GM18873 (cell line): Measurements from ENCODE around the gene WDHD1.
"Not testable (repeated sequence)": the region's sequence is repeated elsewhere in the genome, so short reads cannot be mapped to it uniquely, and the experiment has no call there.

Source experiments
- ATAC-seq: cut with Tn5 transposase; IDR thresholded peaks from one replicate; pipeline ENCODE4 v1.9.1; 2021; ENCODE audit warnings: mild to moderate bottlenecking, moderate library complexity, moderate number of reproducible peaks; ENCODE audit not compliant: unreplicated experiment, low FRiP score

Gene WDHD1

DNA sequence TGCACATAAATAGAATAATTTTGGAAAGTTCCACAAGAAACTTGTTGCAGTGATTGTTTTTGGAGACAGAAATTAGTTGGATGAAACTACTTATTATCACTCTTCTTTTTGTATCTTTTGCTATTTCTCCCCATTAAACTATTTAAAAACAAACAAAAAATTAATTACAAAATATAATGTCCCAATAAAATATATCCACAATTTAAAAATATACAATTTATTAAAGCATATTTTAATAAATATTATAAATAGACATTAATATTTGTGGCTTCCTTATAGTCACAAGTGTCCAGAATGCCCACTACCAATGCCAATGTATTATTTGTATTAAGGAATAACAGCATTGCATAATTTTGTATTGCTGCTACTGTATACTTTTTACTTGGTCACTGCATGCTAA lies 71.8 kb downstream of the WDHD1 start:
- no peak for ATAC-seq

DNA sequence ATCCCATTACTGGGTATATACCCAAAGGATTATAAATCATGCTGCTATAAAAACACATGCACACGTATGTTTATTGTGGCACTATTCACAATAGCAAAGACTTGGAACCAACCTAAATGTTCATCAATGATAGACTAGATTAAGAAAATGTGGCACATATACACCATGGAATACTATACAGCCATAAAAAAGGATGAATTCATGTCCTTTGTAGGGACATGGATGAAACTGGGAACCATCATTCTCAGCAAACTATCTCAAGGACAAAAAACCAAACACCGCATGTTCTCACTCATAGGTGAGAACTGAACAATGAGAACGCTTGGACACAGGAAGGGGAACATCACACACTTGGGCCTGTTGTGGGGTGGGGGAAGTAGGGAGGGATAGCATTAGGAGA lies 73.3 kb downstream of the WDHD1 start:
- ATAC-seq, result not testable (repeated sequence)

DNA sequence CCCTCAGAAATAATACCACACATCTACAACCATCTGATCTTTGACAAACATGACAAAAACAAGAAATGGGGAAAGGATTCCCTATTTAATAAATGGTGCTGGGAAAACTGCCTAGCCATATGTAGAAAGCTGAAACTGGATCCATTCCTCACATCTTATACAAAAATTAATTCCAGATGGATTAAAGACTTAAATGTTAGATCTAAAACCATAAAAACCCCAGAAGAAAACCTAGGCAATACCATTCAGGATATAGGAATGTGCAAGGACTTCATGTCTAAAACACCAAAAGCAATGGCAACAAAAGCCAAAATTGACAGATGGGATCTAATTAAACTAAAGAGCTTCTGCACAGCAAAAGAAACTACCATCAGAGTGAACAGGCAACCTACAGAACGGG lies 74.1 kb downstream of the WDHD1 start:
- ATAC-seq, result not testable (repeated sequence)

DNA sequence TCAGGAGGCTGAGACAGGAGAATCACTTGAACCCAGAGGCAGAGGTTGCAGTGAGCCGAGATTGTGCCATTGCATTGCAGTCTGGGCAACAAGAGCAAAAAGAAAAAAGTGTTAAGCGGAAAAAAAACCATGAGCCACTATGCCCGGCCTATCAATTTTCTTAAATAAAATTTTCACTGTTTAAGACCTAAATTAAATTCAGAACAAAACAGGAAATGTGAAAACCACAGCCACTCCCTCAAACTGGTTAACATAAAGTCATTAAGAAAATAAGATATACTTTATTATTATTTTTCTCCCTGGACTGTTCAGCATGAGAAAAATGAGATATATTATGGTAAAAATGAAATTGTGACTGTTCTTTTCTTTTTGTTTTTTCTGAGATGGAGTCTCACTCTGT lies 79.7 kb downstream of the WDHD1 start:
- ATAC-seq, result no peak

DNA sequence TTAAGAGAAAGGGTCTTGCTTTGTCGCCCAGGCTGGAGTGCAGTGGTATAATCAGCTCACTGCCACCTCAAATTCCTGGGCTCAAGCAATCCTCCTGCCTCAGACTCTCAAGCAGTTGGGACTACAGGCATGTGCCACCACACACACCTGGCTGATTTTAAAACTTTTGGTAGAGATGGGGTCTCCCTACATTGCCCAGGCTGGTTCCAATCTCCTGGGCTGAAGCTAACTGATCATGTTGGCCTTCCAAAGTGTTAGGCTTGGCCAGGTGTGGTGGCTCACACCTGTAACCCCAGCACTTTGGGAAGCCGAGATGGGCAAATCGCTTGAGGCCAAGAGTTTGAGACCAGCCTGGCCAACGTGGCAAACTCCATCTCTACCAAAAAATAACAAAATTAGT lies 80.4 kb downstream of the WDHD1 start:
- ATAC-seq, result no peak

DNA sequence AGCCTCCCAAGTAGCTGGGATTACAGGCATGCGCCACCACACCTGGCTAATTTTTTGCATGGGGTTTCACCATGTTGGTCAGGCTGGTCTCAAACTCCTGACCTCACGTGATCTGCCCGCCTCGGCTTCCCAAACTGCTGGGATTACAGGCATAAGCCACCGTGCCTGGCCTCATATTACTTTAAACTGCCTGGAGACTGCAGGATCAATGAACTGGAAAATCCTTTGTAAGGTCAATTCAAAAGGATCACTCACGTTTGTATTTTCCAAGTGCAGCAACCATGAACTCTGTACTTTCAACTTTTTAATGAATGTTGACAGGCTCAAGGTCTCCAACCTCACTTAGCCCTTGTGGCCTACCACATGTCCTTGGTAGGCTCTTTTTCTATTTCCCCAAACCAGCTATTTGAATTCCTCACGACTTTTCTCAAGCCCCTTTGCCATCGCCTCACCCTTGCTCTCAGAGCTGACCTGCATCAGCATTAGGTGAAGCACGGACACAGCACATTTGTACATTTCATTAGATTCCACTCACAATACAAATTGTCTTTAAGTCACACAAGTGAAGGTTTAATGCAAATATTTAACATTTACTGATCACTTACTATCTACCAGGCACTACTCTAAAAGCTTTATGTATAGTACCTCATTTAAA lies 82.0 kb downstream of the WDHD1 start:
- no peak for ATAC-seq

DNA sequence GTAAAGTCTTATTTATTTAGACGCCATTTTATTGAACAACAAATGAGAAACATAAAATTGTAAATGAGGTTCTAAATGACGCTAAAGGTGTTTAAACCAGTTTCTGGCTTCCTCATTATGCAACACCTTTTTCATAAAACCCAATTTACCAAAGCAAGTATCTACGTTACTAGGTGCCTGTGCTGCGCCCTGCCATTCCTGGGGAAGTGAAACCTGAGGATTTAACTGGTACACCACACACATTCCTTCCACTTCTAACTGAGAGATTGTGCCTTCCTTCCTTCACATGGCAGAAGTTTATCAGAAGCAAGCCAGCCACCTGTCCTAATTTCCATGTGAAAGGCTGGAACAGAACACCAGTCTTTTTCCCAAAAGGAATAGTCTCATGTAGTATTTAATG lies 84.0 kb downstream of the WDHD1 start:
- ATAC-seq, result no peak

DNA sequence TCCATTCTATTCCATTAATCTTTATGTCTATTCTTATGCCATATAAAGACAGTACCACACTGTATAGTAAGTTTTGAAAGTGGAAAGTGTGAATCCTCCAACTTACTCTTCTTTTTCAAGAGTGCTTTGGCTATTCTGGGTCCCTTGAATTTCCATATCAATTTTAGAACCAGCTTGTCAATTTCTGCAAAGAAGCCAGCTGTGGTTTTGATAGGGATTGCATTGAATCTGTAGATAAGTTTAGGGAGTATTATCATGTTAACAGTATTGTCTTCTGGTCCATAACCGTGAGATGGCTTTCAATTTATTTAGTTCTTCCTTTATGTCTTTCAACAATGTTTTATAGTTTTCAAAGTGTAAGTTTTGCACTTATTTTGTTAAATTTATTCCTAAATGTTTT lies 90.1 kb downstream of the WDHD1 start:
- no peak for ATAC-seq

DNA sequence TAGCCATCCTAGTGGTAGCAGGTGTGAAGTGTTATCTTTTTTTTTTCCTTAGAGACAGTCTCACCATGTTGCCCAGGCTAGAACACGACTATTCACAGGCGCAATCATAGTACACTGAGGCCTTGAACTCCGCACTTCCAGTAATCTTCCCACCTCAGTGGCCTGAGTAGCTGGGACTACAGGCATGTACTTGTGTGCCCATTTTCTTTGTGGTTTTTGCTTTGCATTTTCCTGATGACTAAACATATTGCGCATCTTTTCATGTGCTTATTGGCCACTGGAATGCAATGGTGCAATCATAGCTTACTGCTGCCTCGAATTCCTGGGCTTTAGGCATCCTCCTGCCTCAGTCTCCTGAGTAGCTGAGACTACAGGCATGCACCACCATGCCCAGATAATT lies 90.9 kb downstream of the WDHD1 start:
- no peak for ATAC-seq

DNA sequence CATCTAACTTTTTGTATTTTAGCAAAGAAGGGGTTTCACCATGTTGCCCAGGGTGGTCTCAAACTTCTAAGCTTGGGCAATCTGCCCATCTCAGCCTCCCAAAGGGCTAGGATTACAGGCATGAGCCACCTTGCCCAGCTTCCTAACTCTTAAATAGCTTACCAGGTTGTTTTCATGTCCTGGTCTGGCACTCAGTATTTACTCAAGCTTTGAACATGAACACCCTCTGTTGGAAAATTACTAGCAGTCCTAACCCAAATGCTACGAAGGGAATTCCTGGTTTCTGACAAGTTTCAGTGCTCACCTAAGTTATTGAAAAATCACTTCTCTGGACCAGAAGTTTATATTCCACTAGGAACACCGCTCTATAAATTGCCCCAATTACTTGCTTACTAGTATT lies 91.8 kb downstream of the WDHD1 start:
- ATAC-seq, result no peak

DNA sequence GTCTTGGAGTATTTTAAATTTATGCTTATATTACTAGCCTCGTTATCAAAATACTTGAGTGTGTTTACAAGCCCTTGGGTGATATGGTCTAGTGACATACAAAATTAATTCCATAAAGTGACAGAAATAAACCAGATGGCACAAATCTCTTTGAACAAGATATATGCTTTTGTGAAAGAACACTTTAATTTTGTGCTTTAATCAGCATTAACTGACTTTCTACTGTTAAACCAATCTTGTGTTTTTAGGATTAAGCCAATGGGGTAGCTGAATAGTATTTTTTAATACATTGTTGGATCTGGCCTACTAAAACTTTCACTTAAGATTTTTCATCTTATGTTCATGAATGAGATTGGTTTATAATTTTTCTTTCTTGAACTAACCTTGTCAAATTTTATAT lies 93.9 kb downstream of the WDHD1 start:
- ATAC-seq, result no peak

DNA sequence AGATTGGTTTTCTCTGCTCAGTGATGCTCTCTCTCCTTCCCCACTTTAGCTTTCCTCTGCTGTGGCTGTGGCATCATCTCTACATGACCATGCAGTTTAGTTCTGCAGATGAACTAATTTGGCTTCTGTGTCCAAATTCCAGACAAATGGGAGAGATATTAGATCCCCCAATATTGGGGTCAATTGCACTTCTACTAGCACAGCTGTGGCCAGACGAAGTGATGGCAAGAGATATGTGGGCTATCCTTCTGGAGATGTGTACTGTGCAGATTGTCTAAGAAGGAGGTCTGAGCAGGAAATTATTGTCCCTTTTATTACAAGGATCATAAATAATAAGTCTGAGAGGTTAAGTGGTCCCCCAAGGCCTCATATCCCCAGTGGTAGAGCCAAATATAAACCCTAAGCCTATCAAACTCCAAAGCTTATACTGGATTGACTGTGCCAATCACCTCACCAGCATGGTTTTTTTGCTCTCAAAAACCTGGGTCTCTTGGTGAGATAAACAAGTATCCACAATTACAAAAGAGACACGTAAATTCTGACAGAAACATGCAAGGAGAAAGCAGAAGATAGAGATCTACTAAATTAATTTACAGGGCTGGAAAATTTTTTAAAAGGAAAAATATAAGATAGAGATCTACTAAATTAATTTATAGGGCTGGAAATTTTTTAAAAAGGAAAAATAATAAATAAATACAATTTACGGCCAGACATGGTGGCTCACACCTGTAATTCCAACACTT lies 95.1 kb downstream of the WDHD1 start:
- no peak for ATAC-seq

DNA sequence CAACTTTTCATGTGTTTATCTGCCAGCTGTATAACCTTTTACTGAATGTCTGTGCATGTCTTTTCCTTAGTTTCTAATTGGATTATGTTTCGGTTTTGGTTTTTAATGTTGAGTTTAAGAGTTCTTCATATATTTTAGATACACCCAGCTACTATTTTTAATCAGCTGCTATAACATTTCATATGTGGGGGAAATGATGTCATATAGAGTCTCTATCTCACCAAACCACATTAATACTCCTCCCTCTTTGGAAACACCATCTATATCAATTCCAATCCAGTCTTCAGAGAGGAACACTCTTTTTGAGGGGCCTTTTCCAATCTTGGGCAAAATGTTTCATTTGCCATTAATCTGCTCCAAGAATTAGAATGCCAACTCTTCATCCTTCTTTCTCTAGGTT lies 95.8 kb downstream of the WDHD1 start:
- ATAC-seq, result no peak

DNA sequence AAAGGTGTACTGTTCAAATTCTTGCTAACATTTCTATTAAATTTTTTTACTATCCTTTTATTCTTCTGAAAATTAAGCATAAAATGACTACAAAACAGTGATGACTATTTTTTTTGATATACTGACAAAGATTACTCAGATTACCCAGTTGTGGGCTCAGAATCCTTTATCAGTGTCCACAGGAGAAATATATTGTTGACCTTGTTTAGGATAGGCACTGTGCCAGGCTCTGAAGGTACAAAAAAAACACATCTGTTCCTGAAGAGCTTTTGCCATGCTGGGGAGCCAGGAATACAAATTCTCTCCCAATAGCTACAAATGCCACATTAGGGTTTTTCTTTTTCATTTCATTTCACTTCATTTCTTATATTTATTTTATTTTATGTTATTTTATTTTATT lies 97.3 kb downstream of the WDHD1 start:
- no peak for ATAC-seq

DNA sequence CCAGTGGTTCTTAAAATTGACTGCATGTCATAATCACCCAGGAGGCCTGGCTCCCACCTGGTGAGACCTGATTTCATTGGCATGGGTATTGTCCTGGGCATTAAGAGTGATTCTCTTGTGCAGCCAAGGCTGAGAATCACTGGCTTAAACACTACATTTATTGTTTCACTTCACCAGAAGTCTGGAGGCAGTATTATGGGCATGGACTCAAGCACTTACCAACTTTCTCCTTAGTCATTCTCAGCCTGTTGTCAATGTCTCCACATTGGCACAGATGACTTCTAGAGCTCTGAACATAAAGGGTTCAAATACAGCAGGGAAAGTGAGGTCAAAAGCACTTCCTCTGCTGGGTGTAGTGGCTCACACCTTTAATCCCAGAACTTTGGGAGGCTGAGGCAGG lies 98.7 kb downstream of the WDHD1 start:
- no peak for ATAC-seq

DNA sequence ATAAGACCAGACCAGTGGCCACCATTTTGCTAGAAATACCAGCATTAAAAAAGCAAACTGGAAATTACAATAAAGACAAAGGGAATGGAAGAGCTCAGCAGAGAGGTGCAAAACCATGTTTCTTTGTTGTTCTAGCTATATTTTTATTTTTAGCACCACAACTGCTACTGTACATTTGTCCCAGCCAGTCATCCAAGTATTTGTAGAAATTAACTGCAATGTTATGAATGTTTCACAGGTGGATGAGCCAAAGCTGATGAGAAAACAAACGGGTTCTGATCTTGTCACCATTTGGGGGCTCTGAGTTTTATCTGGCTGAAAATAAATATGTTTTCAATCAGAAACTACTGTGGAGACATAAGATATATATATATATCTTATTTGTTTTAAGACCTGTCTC lies 99.3 kb downstream of the WDHD1 start:
- ATAC-seq, result no peak

DNA sequence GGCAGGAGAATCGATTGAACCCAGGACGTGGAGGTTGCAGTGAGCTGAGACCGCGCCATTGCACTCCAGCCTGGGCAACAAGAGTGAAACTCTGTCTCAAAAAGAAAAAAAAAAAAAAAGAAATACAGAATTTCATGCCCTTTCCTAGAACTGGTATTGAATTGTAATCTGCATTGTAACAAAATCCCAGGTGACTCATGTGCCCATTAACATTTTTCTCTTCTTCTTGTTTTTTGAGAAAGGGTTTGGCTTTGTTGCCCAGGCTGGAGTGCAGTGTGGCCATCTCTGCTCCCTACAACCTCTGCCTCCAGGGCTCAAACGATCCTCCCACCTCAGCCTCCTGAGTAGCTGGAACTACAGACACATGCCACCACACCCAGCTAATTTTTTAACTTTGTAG lies 100.3 kb downstream of the WDHD1 start:
- not testable (repeated sequence) for ATAC-seq

DNA sequence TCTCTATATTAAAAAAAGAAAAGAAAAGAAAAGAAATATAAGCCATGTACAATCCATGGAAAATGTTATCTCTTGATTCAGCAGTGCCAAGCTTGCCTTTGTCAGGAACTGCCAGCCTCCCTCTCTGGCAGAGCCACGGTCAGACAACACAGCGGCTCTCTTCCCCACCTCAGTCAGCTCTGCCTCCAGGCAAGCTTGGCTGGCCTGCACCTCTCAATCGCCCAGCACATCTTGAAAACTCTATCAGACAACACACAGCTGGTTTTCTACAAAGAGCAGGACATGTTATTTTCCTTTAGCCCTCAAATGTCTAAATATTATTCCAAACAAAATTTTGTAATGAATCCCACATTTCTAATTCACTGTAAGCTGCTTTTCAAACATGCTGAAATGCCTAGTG lies 104.3 kb downstream of the WDHD1 start:
- no peak for ATAC-seq

DNA sequence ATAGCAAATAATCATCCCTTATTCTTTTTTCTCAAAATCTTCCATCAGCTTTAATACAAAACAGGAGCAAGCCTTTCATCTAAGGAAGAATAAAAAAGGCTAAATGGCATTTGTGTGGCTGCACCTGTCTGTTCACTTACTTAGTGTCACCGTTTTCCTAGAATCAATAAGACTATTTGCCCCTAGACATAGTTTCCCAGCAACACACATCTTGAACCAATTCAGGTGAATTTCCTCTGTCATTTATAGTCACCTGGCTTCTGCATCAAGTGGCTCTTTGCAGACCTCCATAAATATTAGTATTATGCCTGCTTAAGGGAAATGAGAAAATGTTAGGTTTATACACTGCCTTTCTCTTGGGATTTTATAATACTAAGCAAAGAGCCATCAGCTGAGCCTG lies 106.8 kb downstream of the WDHD1 start:
- ATAC-seq, result no peak

DNA sequence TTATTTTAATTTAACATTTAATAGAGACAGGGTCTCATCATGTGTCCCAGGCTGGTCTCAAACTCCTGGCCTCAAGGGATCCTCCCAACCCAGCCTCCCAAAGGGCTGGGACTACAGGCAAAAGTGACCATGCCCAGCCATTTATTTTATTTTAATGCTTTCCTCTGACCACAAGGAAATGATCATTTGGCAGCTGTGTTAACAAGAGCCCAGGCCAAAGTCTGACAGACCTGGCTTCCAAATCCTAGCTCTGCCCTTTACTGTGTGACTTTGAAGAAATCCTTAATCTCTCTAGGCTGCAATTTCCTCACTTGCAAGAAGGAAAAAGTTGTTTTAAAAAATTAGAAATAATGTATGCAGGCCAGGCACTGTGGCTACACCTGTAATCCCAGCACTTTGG lies 107.6 kb downstream of the WDHD1 start:
- ATAC-seq, result no peak

DNA sequence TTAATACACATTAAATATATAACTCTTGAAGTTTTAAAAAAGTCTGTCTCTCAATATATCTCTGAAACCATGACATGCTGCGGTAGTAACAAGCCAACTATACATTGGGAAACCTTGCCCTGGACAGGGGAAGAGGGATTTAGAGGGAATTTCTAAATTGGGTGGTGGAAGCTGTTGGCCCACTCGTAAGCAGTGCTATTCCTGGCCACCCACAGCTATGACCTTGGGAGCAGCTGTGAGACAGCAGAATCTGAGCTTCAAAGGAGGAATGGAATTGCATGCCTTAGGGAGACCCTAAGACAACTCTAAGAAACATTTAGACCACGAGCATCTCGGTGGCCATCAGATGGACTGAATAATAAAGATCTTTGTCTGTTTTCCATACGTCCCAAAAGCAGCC lies 108.5 kb downstream of the WDHD1 start:
- no peak for ATAC-seq

DNA sequence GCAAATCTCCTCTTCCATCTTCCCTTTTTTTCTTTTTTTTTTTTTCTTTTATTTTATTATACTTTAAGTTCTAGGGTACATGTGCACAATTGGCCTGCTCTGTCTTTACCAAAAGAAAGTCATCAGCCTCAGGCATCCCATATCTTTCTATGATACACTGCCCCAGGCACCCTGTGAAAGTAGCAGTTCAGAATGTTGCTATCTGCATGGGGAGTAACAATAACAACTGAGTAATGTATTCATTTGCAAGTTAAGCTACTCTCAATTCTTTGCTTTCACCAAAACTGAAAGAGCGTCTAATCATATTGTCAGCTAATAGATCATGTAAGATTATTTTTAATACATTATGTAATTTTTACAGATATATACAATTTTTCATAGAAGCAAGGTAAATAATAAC lies 110.8 kb downstream of the WDHD1 start:
- ATAC-seq, result no peak
